Esophagus muscularis mucosa (tissue), 4 donors: Measurements from ENCODE around the gene CARS1. TPM values are rescaled to one million over a fixed set of nuclear protein-coding genes. Genes with fewer than 3 reads are reported as not detected.

Experiments
- DNase-seq: peaks from one replicate; pipeline ENCODE4 v3.0.0-alpha.2; 2017; ENCODE audit errors: extremely low spot score
- H3K27ac ChIP-seq, 4 donors: fragments of 200-600 bp; sonication (generic); replicated peaks in 1 of 4; 1 replicate in 3 of 4; 2 replicates in 1 of 4; pipeline ENCODE4 v1.5.1; 2016 to 2019; ENCODE audit warnings: mild to moderate bottlenecking in 1 of 4
- H3K27me3 ChIP-seq, 4 donors: fragments of 200-600 bp; sonication (generic); one replicate each; pipeline versions ENCODE4 v1.5.1 to v1.6.0; 2016 to 2019
- H3K36me3 ChIP-seq, 4 donors: fragments of 200-600 bp; sonication (generic); one replicate each; pipeline ENCODE4 v1.5.1; 2016 to 2019
- H3K4me1 ChIP-seq, 4 donors: fragments of 200-600 bp; sonication (generic); one replicate each; pipeline ENCODE4 v1.5.1; 2016 to 2019
- H3K4me3 ChIP-seq, 4 donors: fragments of 200-600 bp; sonication (generic); 1 replicate in 2 of 4; 2 replicates in 2 of 4; pipeline ENCODE4 v1.5.1; 2016 to 2019; ENCODE audit warnings: mild to moderate bottlenecking in 4 of 4, moderate library complexity in 1 of 4
- H3K9me3 ChIP-seq, 4 donors: fragments of 200-600 bp; sonication (generic); 1 replicate in 3 of 4; 2 replicates in 1 of 4; pipeline ENCODE4 v1.5.1; 2016 to 2019
- EP300 ChIP-seq: sonication (generic); formaldehyde crosslinking; IDR thresholded peaks from one replicate; pipeline ENCODE4 v1.6.1; 2017; ENCODE audit warnings: antibody characterized with exemption
- POLR2A ChIP-seq: fragments of 450-650 bp; IDR thresholded peaks from one replicate; pipeline ENCODE4 v1.6.1; 2017; ENCODE audit warnings: antibody characterized with exemption, moderate library complexity, mild to moderate bottlenecking, low read depth
- POLR2AphosphoS5 ChIP-seq, 2 donors: sonication (generic); formaldehyde crosslinking; IDR thresholded peaks; one replicate each; pipeline ENCODE4 v1.6.1; 2017; ENCODE audit warnings: antibody characterized with exemption in 2 of 2
- WGBS: methylation state at CpG from one replicate; pipeline ENCODE4 v1.1.5; 2018; 5-methylcytosine and 5-hydroxymethylcytosine counted together
- intact Hi-C: fragments of 100-400 bp; cut with DNase I; formaldehyde crosslinking; loops from one replicate; pipeline ENCODE4 v1.15.1; 2023
- total RNA-seq, 4 donors: library from RNA; depleted of rRNA; stranded (reverse); fragments of >200 nt; gene quantifications; one replicate each; pipeline versions ENCODE4 v1.1.0 to v1.2.1, GENCODE V29; 2016
- TF ChIP-seq, protein P1 (sequence below), 3 experiments: fragments of 200-600 bp in 2 of 3; fragments of 450-650 bp in 1 of 3; sonication (generic) in 2 of 3; IDR thresholded peaks; one replicate each; pipeline ENCODE4 v1.5.1; 2017 to 2019; ENCODE audit warnings: antibody characterized with exemption in 3 of 3, mild to moderate bottlenecking in 2 of 3, moderate library complexity in 1 of 3

Gene CARS1
- total RNA-seq, 4 donors from 2014 or later, result 30.3 to 35.6 (median 34.9) TPM

DNA sequence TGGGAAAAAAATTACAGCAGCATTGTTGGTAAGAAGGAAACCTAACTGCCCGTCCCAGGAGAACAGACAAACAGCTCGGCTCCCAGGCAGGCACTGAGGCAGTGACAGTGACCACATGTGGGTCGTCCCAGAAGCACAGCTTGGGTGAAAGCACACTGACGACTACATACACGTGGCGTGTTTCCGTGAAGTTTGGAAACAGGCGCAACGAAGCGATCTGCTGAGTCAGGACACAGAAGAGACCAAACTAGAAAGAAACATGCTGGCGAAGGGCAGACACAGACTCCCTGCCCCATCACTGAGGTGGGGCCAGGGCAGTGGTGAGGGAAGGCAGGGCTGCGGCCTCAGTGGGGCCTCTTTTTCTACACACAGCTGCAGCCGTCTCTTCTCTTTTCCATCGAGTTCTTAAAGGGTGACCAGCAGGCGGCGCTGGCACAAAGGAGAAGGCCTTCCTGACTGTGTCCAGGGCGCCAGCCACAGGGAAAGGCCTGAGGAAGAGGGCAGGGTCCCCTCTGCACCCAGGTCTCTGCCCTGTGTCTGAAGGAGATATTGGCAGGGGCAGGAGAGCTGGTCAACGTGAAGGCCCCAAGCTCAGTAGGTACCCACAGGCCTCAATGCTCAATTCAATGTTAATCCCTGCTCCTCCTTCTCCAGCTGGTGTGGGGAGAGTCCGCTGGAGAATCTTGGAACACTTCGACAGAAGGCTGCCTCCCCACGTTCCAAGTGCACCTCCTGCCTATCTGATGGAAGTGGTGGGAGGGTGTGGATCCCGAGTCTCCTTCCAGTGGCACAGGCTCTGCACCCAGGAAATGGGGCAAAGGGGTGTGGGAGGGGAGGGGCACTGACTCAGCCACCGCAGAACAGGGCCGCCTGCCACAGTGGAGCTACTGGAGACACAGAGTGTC, 19.9 kb downstream of the CARS1 start:
- intact Hi-C loops, result loop anchor here (1.0 to 5.0 kb wide), 2 partner anchors 54 to 180 kb away; partner anchors contain the start of gene MRGPRG
- H3K27ac ChIP-seq, result peak overlapping the region in 2 of 4 donors; percentile 1 to 20

DNA sequence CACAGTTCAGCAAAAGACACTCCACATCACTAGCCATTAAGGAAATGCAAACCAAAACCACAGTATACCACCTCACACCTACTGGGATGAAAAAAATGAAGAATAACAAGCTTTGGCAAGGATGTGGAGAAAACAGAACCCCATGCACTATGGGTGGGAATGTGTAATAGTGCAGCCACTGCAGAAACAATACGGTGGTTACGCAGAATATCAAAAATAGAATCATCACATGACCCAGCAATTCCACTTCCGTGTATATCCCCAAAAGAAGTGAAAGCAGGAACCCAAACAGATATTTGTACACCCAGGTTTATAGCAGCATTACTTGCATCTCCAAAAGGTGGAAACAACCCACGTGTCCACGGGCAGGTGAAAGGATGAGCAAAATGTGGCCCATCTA, 20.8 kb downstream of the CARS1 start:
- Histone ChIP-seq H3K27me3 (no peaks in the 10 kb centered on the region), H3K27ac (no peak overlapping the region), H3K4me1 (peaks cover 0 to 8% (median 4%) of the 10 kb centered on the region in 4 donors), H3K9me3 (no peaks in the 10 kb centered on the region), H3K36me3 (peaks cover 35 to 93% (median 81%) of the 10 kb centered on the region in 4 donors), H3K4me3 (no peak overlapping the region)
- 58% methylated on average over 5 of the region's 5 CpGs for WGBS
- TF ChIP-seq, protein P1, sequence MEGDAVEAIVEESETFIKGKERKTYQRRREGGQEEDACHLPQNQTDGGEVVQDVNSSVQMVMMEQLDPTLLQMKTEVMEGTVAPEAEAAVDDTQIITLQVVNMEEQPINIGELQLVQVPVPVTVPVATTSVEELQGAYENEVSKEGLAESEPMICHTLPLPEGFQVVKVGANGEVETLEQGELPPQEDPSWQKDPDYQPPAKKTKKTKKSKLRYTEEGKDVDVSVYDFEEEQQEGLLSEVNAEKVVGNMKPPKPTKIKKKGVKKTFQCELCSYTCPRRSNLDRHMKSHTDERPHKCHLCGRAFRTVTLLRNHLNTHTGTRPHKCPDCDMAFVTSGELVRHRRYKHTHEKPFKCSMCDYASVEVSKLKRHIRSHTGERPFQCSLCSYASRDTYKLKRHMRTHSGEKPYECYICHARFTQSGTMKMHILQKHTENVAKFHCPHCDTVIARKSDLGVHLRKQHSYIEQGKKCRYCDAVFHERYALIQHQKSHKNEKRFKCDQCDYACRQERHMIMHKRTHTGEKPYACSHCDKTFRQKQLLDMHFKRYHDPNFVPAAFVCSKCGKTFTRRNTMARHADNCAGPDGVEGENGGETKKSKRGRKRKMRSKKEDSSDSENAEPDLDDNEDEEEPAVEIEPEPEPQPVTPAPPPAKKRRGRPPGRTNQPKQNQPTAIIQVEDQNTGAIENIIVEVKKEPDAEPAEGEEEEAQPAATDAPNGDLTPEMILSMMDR (IDR thresholded peaks at IDR 0.05), result no peak
- TF ChIP-seq POLR2AphosphoS5 (IDR thresholded peaks at IDR 0.05), result no peak
- no peak for TF ChIP-seq EP300
- no peak for TF ChIP-seq POLR2A
- intact Hi-C loops, result loop anchor here (5.0 kb wide), 1 partner anchor 181 kb away; the partner anchor contains the start of gene MRGPRG
- DNase-seq, result no peak

More for the DNA sequence above, 19.9 kb downstream of the CARS1 start:
- TF ChIP-seq, protein P1 (IDR thresholded peaks at IDR 0.05), result peak; percentile 71 to 80 (median 79)
- TF ChIP-seq POLR2AphosphoS5 (IDR thresholded peaks at IDR 0.05) (peak in 1 of 2 donors; percentile 9), EP300 (no peak), POLR2A (no peak)
- Histone ChIP-seq H3K4me1 (peaks cover 6 to 16% (median 8%) of the 10 kb centered on the region in 4 donors), H3K27me3 (no peaks in the 10 kb centered on the region), H3K4me3 (no peak overlapping the region), H3K9me3 (no peaks in the 10 kb centered on the region), H3K36me3 (peaks cover 35 to 94% (median 81%) of the 10 kb centered on the region in 4 donors)
- WGBS, result 54% methylated on average over 19 of the region's 24 CpGs
- DNase-seq, result peak; percentile 94

DNA sequence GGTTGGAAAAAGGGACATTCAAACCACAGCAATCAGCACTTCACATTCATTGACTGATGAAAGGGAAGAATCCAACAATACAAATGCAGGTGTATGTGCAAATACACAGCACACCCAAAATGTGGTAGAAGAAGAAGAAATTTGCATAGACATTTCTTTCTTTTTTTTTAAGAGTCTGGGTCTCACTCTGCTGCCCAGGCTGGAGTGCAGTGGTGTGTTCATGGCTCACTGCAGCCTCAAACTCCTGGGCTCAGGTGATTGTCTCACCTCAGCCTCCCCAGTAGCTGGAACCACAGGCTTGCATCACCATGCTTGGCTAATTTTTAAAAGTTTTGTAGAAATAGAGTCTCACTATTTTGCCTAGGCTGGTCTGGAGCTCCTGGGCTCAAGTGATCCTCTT, 21.9 kb downstream of the CARS1 start:
- TF ChIP-seq, protein P1 (IDR thresholded peaks at IDR 0.05), result no peak
- TF ChIP-seq POLR2AphosphoS5 (IDR thresholded peaks at IDR 0.05) (no peak), EP300 (no peak), POLR2A (no peak)
- no peak for DNase-seq
- Histone ChIP-seq H3K36me3 (peaks cover 38 to 91% (median 75%) of the 10 kb centered on the region in 4 donors), H3K27me3 (no peaks in the 10 kb centered on the region), H3K4me1 (peaks cover under 1 to 8% (median 6%) of the 10 kb centered on the region in 4 donors), H3K4me3 (no peak overlapping the region), H3K9me3 (no peaks in the 10 kb centered on the region), H3K27ac (no peak overlapping the region)
- intact Hi-C loops, result loop anchor here (5.0 kb wide), 1 partner anchor 182 kb away; the partner anchor contains the start of gene MRGPRG

DNA sequence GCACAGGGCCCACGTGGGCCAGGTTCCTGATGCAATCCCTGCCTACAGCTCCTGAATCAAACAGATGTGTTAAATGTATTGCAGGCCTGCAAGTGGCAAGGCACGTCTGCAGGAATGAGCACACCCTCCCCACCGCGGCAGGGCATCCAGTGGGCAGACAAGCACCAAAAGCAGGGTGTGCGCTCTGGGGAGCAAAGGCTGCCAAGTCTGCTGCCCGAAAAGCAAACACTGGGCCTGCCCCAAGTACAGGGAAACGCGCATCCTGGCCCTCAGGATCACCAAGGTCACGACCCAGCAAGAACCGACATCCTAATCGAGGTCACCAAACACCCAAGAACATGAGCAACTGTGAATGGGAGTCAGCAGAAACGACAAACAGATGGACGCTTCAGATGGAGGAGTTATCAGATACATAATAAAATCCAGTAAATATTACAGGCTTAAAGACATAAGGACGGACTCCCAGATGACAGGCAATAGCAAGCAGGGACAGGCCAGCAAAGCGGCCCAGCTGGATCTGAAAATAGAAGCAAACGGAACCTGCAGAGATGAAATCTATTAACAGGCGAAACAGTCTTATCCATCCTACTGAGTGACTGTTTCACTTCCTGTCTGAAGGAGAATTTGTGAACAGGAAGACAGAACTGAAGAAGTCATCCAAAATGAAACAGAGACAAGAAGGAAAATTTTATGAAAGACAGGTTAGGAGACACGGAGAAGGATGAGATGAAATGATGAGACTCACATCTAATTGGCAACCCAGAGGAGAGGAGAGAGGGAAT, 26.7 kb downstream of the CARS1 start:
- Histone ChIP-seq H3K4me3 (no peak overlapping the region), H3K4me1 (peaks cover 6 to 8% (median 7%) of the 10 kb centered on the region in 4 donors), H3K27ac (peak overlapping the region in 1 of 4 donors; percentile 26), H3K9me3 (no peaks in the 10 kb centered on the region), H3K27me3 (no peaks in the 10 kb centered on the region), H3K36me3 (peaks cover 42 to 90% (median 70%) of the 10 kb centered on the region in 4 donors)
- TF ChIP-seq POLR2A (no peak), POLR2AphosphoS5 (IDR thresholded peaks at IDR 0.05) (no peak), EP300 (no peak)
- TF ChIP-seq, protein P1 (IDR thresholded peaks at IDR 0.05), result no peak
- intact Hi-C loops, result no loop called here
- no peak for DNase-seq
- WGBS, result 69% methylated on average over 18 of the region's 18 CpGs
